ENCODE data around the gene GALNT16.

GALNT16 gene

GRCh38 chr14:69317102-69317755, 57.3 kb downstream of the GALNT16 start:
- no peak for DNase-seq (ENCODE audit: low spot score)

GRCh38 chr14:69317780-69318179, 57.8 kb downstream of the GALNT16 start:
- DNase-seq (ENCODE audit: low spot score): peak; percentile 2

- no peak for DNase-seq (ENCODE audit: low spot score)
These were observed 58.3 kb downstream of the GALNT16 start for GRCh38 chr14:69318241-69318640.

DNA sequence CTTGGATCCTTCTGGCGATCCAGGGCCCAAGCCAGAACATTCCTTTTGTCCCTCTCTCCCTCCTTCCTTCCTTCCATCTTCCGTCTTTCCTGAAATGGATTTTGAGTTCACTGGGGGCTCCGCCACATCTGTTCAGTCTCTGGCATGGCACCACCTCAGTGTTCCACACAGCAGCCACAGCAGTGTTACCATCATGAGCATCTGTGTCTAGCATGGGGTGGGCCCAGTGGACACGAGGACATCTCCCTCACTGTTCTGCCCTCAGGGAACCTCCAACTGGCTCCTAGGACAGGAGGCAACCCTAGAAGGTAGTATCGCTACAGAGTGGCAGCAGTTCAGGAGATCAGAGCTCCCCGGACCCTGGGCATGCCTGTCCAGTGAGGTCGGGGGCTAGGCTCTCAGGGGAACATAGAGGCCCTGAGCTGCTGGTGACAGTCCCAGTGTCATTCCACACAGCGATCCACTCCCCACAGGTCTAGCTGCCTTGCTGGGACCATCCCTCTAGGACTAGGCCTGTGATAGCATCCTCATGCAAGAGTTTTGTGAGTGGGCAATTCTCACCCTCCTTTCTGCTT, 59.0 kb downstream of the GALNT16 start:
- no peak for DNase-seq (ENCODE audit: low spot score)

- no peak for DNase-seq (ENCODE audit: low spot score)
These were observed 60.0 kb downstream of the GALNT16 start for GRCh38 chr14:69319911-69320310.

DNA sequence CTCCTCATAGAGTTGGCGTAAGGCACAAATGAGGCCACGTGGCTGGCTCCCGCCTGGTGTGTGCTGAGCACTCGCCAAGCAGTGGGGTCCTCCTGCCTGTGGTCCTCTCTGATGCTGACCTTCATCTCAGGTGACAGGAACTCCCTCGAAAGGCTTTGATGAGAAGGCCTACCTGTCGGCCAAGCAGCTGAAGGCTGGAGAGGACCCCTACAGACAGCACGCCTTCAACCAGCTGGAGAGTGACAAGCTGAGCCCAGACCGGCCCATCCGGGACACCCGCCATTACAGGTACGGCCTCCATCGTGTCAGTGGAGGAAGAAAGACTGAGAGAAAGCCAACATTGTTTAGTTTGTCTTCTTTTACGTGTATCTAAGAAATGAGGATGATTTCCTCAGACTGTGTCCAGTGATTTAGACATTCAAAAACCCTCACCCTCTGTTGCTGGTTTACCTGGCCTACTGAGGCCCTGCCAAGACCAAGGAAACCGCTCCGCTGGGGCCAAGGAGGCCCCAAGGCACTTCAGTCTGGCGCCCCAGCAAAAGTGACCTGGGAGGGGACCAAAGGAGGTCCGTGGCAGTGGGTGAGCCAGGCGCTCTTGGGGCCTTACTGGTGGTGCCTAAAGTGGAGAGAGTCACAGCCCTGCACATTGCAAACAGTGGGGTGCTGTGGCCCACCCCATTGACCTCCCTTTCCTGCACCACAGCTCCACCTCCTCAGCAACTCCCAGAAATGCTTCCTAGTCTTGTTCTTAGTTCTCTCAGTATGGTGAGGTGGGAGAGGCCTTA, 60.8 kb downstream of the GALNT16 start:
- DNase-seq (ENCODE audit: low spot score): no peak

DNA sequence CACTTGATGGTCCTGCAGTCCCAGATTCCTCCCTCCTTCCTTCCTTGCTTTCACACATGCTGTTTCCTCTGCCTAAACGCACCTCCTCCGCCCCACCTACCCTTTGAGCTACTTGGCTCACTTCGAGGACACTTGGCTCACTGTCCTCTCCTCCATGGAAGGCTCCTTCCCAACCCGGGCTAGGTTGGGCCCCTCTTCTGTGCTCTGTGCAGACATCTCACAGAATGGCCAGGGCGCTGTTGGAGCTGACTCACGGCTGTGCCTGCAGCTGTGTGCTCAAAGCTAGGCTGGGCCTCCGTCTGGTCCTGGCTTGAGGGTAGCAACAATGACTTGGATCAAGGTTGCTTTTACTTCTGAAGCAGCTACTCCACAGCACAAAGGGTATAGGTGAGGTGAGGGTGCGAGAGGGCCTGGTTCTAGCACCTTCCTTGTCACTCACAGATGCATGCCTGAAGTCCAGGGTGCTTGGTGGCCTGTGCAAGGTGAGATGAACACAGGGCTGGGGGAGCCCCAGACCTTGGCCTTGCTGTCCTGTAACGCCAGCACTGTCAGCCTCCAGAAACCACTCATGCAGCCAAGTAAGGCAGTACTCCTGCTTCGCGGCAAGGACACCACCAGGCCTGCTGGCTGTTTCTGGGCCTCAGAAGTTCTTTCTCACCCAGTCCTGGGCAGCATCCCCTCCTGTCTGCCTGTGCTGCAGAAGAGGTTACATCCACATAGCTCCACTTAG, 61.8 kb downstream of the GALNT16 start:
- DNase-seq (ENCODE audit: low spot score): no peak

DNA sequence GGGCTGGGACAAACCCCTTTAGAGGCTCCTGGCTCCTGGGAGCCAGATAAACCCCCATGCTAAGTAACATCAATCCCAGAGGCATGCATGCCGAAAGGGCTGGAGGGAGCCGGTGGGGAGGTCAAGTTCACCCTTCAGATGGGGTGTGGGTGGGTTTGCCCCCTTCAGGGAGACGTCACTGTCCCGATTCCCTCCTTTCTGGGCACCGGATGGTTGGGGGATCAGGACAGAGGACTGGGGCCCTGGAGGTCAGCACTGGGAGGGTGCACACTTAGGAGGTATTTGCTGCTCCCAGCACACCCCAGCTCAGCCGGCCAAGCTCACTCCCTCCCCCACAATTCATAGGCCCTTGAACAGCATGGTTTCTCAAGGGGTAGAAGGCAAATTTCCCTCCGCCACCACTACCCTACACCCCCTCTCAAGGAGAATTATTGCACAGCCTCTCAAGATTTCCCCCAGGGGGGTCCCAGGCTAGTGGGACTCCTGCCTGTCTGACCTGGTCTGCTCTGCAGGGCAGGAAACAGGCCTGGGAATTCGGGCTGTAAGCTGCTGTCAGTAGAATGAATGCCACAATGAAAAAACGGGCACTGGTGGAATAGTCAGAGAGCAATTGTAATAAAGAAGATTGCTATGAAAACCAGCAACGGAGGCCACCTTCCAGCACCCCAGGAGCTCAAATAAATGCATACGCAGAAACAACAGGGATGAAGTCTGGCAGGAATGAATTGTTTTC, 63.5 kb downstream of the GALNT16 start:
- no peak for DNase-seq (ENCODE audit: low spot score)

- DNase-seq (ENCODE audit: low spot score): no peak
These were observed 64.0 kb downstream of the GALNT16 start for GRCh38 chr14:69323999-69324282.

DNA sequence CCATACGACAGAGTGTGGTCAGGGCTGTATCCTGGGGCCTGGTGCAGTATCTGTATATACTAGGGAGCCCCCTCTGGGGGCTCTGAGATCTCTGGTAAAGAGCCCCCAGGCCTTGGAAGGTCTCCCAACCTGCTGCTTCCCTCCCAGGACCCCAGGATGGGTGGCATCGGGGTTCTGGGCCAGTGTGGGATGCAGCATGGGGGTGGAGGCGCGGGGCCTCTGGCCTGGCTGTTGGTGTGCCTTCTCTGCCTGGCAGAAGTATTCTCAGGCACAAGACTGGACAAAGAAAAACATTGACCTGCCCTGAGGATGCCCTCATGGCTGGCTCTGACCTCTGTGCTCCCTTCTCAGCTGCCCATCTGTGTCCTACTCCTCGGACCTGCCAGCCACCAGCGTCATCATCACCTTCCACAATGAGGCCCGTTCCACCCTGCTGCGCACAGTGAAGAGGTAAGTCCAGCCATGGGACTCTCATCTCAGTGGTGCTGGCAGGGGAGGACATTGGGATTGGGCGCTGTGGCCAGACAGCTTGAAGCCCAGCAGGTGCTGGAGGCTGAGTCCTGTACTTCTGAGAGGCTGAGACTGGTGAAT, 64.5 kb downstream of the GALNT16 start:
- no peak for DNase-seq (ENCODE audit: low spot score)

- no peak for DNase-seq (ENCODE audit: low spot score)
These were observed 65.1 kb downstream of the GALNT16 start for GRCh38 chr14:69325086-69325485.

- no peak for DNase-seq (ENCODE audit: low spot score)
These were observed 65.8 kb downstream of the GALNT16 start for GRCh38 chr14:69325646-69326265.

GRCh38 chr14:69326611-69327010, 66.7 kb downstream of the GALNT16 start:
- no peak for DNase-seq (ENCODE audit: low spot score)

GRCh38 chr14:69327507-69327906, 67.5 kb downstream of the GALNT16 start:
- no peak for DNase-seq (ENCODE audit: low spot score)

GRCh38 chr14:69328317-69328716, 68.4 kb downstream of the GALNT16 start:
- DNase-seq (ENCODE audit: low spot score): no peak

- no peak for DNase-seq (ENCODE audit: low spot score)
These were observed 68.8 kb downstream of the GALNT16 start for GRCh38 chr14:69328765-69329164.

- no peak for DNase-seq (ENCODE audit: low spot score)
These were observed 71.2 kb downstream of the GALNT16 start for GRCh38 chr14:69331206-69331605.

- no peak for DNase-seq (ENCODE audit: low spot score)
These were observed 72.9 kb downstream of the GALNT16 start for GRCh38 chr14:69332782-69333395.

DNA sequence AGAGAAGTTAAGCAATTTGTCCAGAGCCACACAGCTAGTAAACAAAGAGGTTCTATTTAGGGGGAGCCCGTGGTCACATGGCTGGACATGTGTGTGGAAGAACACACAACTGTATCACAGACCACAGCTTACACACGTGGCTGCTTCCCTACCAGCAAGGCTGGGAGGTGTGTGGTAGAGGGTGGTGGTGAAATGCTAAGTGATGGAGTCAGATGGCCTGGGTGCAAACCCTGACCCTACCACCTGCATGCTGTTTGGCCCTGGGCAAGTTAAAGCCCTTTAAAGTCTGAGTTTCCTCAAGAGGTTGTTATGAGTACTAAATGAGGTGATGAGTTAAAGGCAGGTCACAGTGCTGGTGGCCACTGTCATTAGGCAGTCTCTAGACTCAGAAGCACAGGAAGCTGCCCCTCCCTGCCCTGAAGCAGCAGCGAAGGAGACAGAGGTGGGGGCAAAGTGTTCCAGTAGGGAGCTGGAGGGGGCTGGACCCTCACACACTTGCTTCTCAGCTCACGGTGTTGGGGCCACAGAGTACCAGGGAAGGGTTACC, 73.9 kb downstream of the GALNT16 start:
- DNase-seq (ENCODE audit: low spot score): no peak

GRCh38 chr14:69334576-69334975, 74.6 kb downstream of the GALNT16 start:
- DNase-seq (ENCODE audit: low spot score): no peak

DNA sequence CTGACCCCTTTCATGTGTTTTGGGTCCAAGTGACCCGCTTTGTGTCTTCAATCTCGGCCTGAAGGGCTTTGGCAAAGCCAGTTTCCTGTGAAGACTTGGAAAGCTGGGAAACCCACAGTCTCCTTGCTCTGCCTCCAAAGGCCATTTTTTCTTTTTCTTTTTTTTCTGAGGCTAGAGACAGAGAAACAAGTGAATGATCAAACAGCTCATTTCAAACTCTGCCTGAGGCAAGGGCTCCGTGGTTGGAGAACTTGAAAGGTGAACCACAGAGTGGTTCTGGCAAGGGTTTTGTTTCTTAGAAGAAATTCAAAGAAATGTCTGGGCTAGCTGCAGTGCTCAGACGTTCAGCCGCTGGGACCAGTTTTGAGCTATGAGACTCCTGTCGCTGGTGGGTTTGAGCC, 75.4 kb downstream of the GALNT16 start:
- no peak for DNase-seq (ENCODE audit: low spot score)
